Smooth muscle cell (in vitro differentiated cells): ENCODE data around the gene EHMT1. TPM values are rescaled to one million over a fixed set of nuclear protein-coding genes. Genes with fewer than 3 reads are reported as not detected.

Experiments
- DNase-seq: peaks from one replicate; lab custom pipeline; 2025; ENCODE audit not compliant: unreplicated experiment; lab: John Stamatoyannopoulos, UW
- H2AFZ ChIP-seq: fragments of 200-600 bp; sonication (generic); 2 replicates; pipeline ENCODE4 v1.6.0; 2016; ENCODE audit warnings: antibody characterized with exemption, low read depth, mild to moderate bottlenecking
- H3F3A ChIP-seq: fragments of 200-600 bp; sonication (generic); 2 replicates; pipeline ENCODE4 v1.6.0; 2017; ENCODE audit warnings: antibody characterized with exemption, low read depth
- H3K27ac ChIP-seq: fragments of 200-600 bp; sonication (generic); 2 replicates; pipeline ENCODE4 v1.5.1; 2016; ENCODE audit warnings: low read depth, mild to moderate bottlenecking
- H3K27me3 ChIP-seq: fragments of 200-600 bp; sonication (generic); 2 replicates; pipeline ENCODE4 v1.6.1; 2016; ENCODE audit warnings: low read depth, mild to moderate bottlenecking
- H3K36me3 ChIP-seq: fragments of 200-600 bp; sonication (generic); 2 replicates; pipeline ENCODE4 v1.5.1; 2016; ENCODE audit warnings: low read depth
- H3K4me1 ChIP-seq: fragments of 200-600 bp; sonication (generic); 2 replicates; pipeline ENCODE4 v1.5.1; 2016; ENCODE audit warnings: low read depth
- H3K4me2 ChIP-seq: fragments of 200-600 bp; sonication (generic); 2 replicates; pipeline ENCODE4 v1.6.0; 2016; ENCODE audit warnings: mild to moderate bottlenecking
- H3K4me3 ChIP-seq: fragments of 200-600 bp; sonication (generic); 2 replicates; pipeline ENCODE4 v1.5.1; 2016; ENCODE audit warnings: mild to moderate bottlenecking
- H3K79me2 ChIP-seq: fragments of 200-600 bp; sonication (generic); 2 replicates; pipeline ENCODE4 v1.6.0; 2016; ENCODE audit warnings: low read depth, mild to moderate bottlenecking
- H3K9ac ChIP-seq: fragments of 200-600 bp; sonication (generic); 2 replicates; pipeline ENCODE4 v1.6.0; 2016; ENCODE audit warnings: low read depth
- H3K9me3 ChIP-seq: fragments of 200-600 bp; sonication (generic); replicated peaks from 2 replicates; pipeline ENCODE4 v1.5.1; 2016; ENCODE audit warnings: low read depth
- H4K20me1 ChIP-seq: fragments of 200-600 bp; sonication (generic); 2 replicates; pipeline ENCODE4 v1.6.0; 2016; ENCODE audit warnings: low read depth
- CTCF ChIP-seq: fragments of 200-600 bp; sonication (generic); IDR thresholded peaks from 2 replicates; pipeline ENCODE4 v1.5.1; 2017; ENCODE audit warnings: borderline replicate concordance, mild to moderate bottlenecking, antibody characterized with exemption; ENCODE audit not compliant: insufficient read depth, poor library complexity, severe bottlenecking
- WGBS: methylation state at CpG from one replicate; pipeline ENCODE4 v1.1.7; 2016; ENCODE audit warnings: low lambda C conversion rate; 5-methylcytosine and 5-hydroxymethylcytosine counted together
- polyA plus RNA-seq: library from polyadenylated mRNA; unstranded; fragments of >200 nt; fragmentation: Nextera tagmentation; extraction: Ambion mirVana; gene quantifications from 2 replicates; pipeline ENCODE4 v1.2.1, GENCODE V29; 2016
- total RNA-seq: library from RNA; depleted of rRNA; stranded (reverse); fragments of >200 nt; gene quantifications from 2 replicates; pipeline ENCODE4 v1.2.3, GENCODE V29; 2014

The EHMT1 gene
- total and polyA plus RNA-seq, 2 experiments from 2014 or later, result 23.1 to 34.1 TPM

DNA sequence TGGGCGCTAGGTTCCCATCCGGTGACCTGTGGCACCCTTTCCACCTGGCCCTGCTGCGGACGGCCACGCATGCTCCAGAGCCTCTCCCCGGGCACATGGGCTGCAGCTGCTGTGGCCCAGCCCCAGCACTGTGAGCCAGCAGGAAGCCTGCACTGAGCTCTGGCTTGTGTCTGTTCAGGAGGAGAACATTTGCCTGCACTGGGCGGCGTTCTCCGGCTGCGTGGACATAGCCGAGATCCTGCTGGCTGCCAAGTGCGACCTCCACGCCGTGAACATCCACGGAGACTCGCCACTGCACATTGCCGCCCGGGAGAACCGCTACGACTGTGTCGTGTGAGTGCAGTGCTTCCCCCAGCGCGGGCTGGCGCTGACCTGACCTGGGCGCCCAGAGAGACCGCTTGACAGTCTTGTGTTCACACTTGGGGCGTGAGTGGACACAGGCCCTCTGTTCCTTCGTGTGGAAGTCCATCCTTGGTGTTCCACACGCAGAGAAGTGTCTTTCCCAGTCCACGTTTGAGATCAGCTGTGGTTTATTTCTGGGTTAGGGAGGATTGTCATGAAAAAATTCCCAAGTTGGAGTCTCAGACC lies 192.6 kb downstream of the EHMT1 start:
- Histone ChIP-seq H3K36me3 (no peaks in the 10 kb centered on the region), H3K79me2 (no peaks in the 10 kb centered on the region), H3F3A (no peaks in the 10 kb centered on the region), H3K9me3 (no peaks in the 10 kb centered on the region), H3K4me2 (no peak overlapping the region), H3K27me3 (no peaks in the 10 kb centered on the region), H4K20me1 (peaks cover 9% of the 10 kb centered on the region), H3K9ac (no peak overlapping the region), H3K4me3 (no peak overlapping the region), H2AFZ (no peak overlapping the region), H3K27ac (no peak overlapping the region), H3K4me1 (no peaks in the 10 kb centered on the region)
- WGBS, result 92% methylated on average over 30 of the region's 30 CpGs
- no peak for TF ChIP-seq CTCF
- no peak for DNase-seq

DNA sequence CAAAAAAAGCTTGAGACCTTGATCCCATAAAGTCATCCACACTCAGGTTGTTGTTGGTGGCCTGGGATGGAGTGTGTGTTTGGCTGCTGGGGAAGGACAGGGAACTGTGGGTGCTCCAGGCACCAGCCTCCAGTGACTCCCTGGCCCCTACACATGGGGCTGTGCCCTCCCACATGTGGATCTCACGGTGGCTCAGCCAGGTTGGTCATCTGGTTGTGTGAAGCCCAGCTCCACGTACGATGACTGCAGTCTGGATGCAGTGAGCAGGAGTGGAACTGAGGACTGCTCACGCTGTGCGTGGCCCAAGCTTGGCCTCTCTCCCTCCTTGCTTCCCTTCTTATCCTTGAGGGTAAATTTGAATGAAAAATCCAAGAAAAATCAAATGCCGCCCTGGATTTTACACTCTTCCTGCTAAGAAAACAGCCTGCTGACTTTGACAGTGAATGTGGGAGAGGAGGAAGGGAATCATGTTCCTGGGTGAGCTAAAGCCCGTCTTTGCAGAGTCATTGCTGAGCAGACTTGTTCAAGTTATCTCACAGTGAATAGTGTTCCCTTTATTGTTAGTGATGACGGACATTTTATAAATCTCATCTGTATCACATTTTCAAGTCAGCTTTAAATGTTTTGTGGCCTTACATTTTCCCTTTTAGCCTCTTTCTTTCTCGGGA lies 193.7 kb downstream of the EHMT1 start:
- DNase-seq, result no peak
- TF ChIP-seq CTCF, result no peak
- no peaks in the 10 kb centered on the region for H3K27me3 ChIP-seq
- H3F3A ChIP-seq, result no peaks in the 10 kb centered on the region
- H3K4me3 ChIP-seq, result no peak overlapping the region
- H3K27ac ChIP-seq, result no peak overlapping the region
- no peaks in the 10 kb centered on the region for H3K9me3 ChIP-seq
- no peaks in the 10 kb centered on the region for H3K4me1 ChIP-seq
- no peaks in the 10 kb centered on the region for H4K20me1 ChIP-seq
- H2AFZ ChIP-seq, result no peak overlapping the region
- no peak overlapping the region for H3K4me2 ChIP-seq
- peaks cover under 1% of the 10 kb centered on the region for H3K36me3 ChIP-seq
- H3K79me2 ChIP-seq, result no peaks in the 10 kb centered on the region
- H3K9ac ChIP-seq, result no peak overlapping the region
- 95% methylated on average over 9 of the region's 9 CpGs for WGBS

- no peak overlapping the region for H3K9ac ChIP-seq
- no peak for DNase-seq
- H3K79me2 ChIP-seq, result no peaks in the 10 kb centered on the region
- no peaks in the 10 kb centered on the region for H3K9me3 ChIP-seq
- H3K4me2 ChIP-seq, result no peak overlapping the region
- H3K4me1 ChIP-seq, result no peaks in the 10 kb centered on the region
- no peak overlapping the region for H3K4me3 ChIP-seq
- H2AFZ ChIP-seq, result no peak overlapping the region
- no peak for TF ChIP-seq CTCF
- H3K36me3 ChIP-seq, result peaks cover 8% of the 10 kb centered on the region
- no peaks in the 10 kb centered on the region for H3F3A ChIP-seq
- no peak overlapping the region for H3K27ac ChIP-seq
- no peaks in the 10 kb centered on the region for H4K20me1 ChIP-seq
- H3K27me3 ChIP-seq, result no peaks in the 10 kb centered on the region
- WGBS, result 98% methylated on average over 19 of the region's 19 CpGs
Observed at GRCh38 chr9:137813167-137813566, 194.4 kb downstream of the EHMT1 start.
